ENCODE data around the gene TRABD2B. TPM values are rescaled to one million over a fixed set of nuclear protein-coding genes. Genes with fewer than 3 reads are reported as not detected.

The TRABD2B gene
- total RNA-seq, 1 donor from 2014 or later, result not detected

DNA sequence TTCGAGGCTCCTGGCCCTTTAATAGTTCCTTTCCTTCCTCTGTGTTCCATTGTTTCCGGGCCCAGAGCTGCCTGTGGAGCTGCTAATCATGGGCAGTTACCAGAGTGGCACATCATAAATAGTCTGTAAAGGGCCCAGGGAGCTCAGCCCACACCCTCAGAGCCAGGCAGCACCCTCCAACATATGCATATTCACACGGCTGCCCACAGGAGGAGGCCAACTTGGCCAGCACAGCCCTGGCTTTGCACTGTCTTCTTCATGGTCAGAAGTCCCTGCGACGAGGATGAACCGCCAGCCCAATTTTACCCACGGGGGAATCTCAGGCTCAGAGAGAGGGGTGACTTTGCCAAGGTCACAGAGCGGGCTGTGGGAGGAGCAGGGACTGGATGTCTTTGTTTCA is 172.5 kb downstream of the TRABD2B start:
- Mint-ChIP-seq H3K4me1 (ENCODE audit: unreplicated experiment) (no peaks in the 10 kb centered on the region), H3K27me3 (ENCODE audit: unreplicated experiment) (peaks cover 9% of the 10 kb centered on the region), H3K36me3 (ENCODE audit: unreplicated experiment) (no peaks in the 10 kb centered on the region), H3K4me3 (ENCODE audit: unreplicated experiment) (no peak overlapping the region), H3K9me3 (ENCODE audit: unreplicated experiment) (no peaks in the 10 kb centered on the region), H3K27ac (ENCODE audit: unreplicated experiment) (no peak overlapping the region)
- TF ChIP-seq, protein P1, sequence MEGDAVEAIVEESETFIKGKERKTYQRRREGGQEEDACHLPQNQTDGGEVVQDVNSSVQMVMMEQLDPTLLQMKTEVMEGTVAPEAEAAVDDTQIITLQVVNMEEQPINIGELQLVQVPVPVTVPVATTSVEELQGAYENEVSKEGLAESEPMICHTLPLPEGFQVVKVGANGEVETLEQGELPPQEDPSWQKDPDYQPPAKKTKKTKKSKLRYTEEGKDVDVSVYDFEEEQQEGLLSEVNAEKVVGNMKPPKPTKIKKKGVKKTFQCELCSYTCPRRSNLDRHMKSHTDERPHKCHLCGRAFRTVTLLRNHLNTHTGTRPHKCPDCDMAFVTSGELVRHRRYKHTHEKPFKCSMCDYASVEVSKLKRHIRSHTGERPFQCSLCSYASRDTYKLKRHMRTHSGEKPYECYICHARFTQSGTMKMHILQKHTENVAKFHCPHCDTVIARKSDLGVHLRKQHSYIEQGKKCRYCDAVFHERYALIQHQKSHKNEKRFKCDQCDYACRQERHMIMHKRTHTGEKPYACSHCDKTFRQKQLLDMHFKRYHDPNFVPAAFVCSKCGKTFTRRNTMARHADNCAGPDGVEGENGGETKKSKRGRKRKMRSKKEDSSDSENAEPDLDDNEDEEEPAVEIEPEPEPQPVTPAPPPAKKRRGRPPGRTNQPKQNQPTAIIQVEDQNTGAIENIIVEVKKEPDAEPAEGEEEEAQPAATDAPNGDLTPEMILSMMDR (IDR thresholded peaks at IDR 0.05), result no peak
- no peak for DNase-seq (ENCODE audit: extremely low spot score, unreplicated experiment)

DNA sequence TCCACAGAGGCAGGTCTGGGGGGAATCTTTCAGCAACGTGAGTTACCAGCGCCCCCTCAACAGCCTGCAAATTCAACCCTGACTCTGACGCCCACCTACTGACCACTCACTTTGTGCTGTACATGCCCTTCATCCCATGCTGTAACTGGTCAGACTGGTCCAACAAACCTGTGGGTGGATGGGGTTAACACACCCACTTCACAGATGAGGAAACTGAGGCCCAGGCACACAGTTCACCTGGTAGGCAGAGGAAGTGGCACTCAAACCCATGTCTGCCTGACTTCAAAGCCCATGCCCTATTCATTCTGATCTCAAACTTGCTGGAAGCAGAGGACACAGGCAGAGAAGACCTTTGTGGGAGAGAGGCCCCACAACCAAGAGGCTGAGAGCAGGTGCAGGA is 172.9 kb downstream of the TRABD2B start:
- no peak overlapping the region for H3K4me3 Mint-ChIP-seq (ENCODE audit: unreplicated experiment)
- no peaks in the 10 kb centered on the region for H3K36me3 Mint-ChIP-seq (ENCODE audit: unreplicated experiment)
- no peaks in the 10 kb centered on the region for H3K9me3 Mint-ChIP-seq (ENCODE audit: unreplicated experiment)
- TF ChIP-seq, protein P1 (IDR thresholded peaks at IDR 0.05), result no peak
- H3K4me1 Mint-ChIP-seq (ENCODE audit: unreplicated experiment), result no peaks in the 10 kb centered on the region
- H3K27me3 Mint-ChIP-seq (ENCODE audit: unreplicated experiment), result peaks cover 5% of the 10 kb centered on the region
- H3K27ac Mint-ChIP-seq (ENCODE audit: unreplicated experiment), result no peak overlapping the region
- DNase-seq (ENCODE audit: extremely low spot score, unreplicated experiment), result no peak

DNA sequence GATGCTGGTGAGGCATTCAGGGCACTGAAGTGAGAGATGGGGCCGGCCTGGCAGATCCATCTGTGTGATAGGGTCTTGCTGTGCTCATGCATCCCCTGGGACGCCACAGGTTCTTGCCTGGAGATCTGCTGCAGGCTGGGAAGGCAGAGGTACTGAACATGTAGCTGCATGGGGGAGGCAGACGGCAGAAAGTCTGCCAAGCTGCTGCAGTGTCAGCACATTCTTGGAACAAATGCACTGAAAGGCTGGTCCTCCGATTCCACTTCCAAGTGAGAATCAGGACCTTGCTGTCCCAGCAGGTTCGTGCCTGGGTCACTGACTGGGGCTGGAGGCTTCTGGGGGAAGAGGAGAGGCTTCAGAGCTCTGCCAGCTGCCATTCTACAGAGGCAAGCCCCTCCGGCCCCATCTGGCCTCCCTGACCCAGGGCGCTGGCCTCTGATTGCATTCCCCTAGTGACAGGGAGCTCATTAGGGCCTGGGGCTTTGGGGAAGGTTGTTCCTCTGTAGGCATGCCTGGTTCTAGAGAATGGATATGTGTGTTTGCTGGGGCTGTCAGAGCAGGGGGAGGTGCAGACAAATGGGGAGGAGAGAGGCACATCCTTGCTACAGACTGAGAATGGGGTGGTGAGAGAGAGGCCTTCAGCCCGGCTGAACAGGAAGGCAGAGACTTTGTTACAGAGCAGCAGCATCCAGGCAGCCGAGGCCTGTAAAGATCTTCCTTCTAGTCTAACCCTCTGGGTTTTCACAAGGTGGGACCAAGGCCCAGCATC is 174.0 kb downstream of the TRABD2B start:
- Mint-ChIP-seq H3K4me1 (ENCODE audit: unreplicated experiment) (no peaks in the 10 kb centered on the region), H3K27ac (ENCODE audit: unreplicated experiment) (no peak overlapping the region), H3K36me3 (ENCODE audit: unreplicated experiment) (no peaks in the 10 kb centered on the region), H3K4me3 (ENCODE audit: unreplicated experiment) (no peak overlapping the region), H3K9me3 (ENCODE audit: unreplicated experiment) (no peaks in the 10 kb centered on the region), H3K27me3 (ENCODE audit: unreplicated experiment) (peaks cover 1% of the 10 kb centered on the region)
- TF ChIP-seq, protein P1 (IDR thresholded peaks at IDR 0.05), result no peak
- DNase-seq (ENCODE audit: extremely low spot score, unreplicated experiment), result no peak

DNA sequence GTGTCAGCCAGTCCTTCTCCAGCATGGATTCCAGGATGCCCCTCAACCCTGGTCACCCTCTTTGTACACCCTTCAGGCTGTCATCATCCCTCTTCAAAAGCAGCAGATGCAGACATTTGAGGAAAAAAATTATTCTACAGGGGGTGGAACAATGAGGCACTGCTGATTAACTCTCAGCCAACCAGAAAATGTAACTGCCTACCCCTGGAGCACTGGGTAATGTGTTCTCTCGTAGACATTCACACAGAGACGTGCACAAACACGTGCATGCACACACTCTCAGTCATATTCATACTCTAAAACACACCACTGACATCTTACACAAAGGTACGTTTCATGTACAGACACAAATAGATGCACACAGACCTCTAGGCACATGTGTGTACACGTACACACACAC is 175.4 kb downstream of the TRABD2B start:
- no peaks in the 10 kb centered on the region for H3K4me1 Mint-ChIP-seq (ENCODE audit: unreplicated experiment)
- H3K9me3 Mint-ChIP-seq (ENCODE audit: unreplicated experiment), result no peaks in the 10 kb centered on the region
- H3K4me3 Mint-ChIP-seq (ENCODE audit: unreplicated experiment), result no peak overlapping the region
- no peaks in the 10 kb centered on the region for H3K36me3 Mint-ChIP-seq (ENCODE audit: unreplicated experiment)
- DNase-seq (ENCODE audit: extremely low spot score, unreplicated experiment), result no peak
- no peak overlapping the region for H3K27ac Mint-ChIP-seq (ENCODE audit: unreplicated experiment)
- no peaks in the 10 kb centered on the region for H3K27me3 Mint-ChIP-seq (ENCODE audit: unreplicated experiment)
- TF ChIP-seq, protein P1 (IDR thresholded peaks at IDR 0.05), result no peak

DNA sequence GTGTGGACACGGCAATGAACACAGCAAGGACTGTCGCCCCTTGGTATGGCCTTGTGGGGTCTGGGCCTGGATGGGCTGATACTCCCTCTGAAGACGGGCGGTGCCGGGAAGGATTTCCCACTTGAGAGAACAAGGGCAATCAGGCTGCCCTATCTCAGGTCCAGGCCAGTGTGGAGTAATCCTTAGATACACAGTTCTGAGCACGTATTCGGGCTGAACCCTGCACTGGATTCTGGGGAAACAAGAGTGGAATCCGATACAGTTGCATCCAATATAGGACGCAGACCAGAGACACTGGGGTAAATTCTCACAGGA is 177.7 kb downstream of the TRABD2B start:
- no peak overlapping the region for H3K27ac Mint-ChIP-seq (ENCODE audit: unreplicated experiment)
- no peaks in the 10 kb centered on the region for H3K27me3 Mint-ChIP-seq (ENCODE audit: unreplicated experiment)
- no peaks in the 10 kb centered on the region for H3K36me3 Mint-ChIP-seq (ENCODE audit: unreplicated experiment)
- DNase-seq (ENCODE audit: extremely low spot score, unreplicated experiment), result no peak
- H3K4me3 Mint-ChIP-seq (ENCODE audit: unreplicated experiment), result no peak overlapping the region
- TF ChIP-seq, protein P1 (IDR thresholded peaks at IDR 0.05), result no peak
- H3K4me1 Mint-ChIP-seq (ENCODE audit: unreplicated experiment), result peaks cover 20% of the 10 kb centered on the region
- no peaks in the 10 kb centered on the region for H3K9me3 Mint-ChIP-seq (ENCODE audit: unreplicated experiment)

Data from osteocyte (in vitro differentiated cells).